Glutamatergic neuron (in vitro differentiated cells): ENCODE results near the gene SAYSD1. TPM values are rescaled to one million over a fixed set of nuclear protein-coding genes. Genes with fewer than 3 reads are reported as not detected.

Experiments used
- DNase-seq: peaks from one replicate; pipeline ENCODE4 v3.0.0; 2022
- H3K27ac Mint-ChIP-seq: one replicate; pipeline ENCODE4 v1.8.0; 2020; ENCODE audit warnings: mild to moderate bottlenecking, mixed read lengths, inconsistent platforms; ENCODE audit not compliant: unreplicated experiment
- H3K27me3 Mint-ChIP-seq: one replicate; pipeline ENCODE4 v1.8.0; 2020; ENCODE audit warnings: mild to moderate bottlenecking, moderate library complexity, mixed read lengths, inconsistent platforms; ENCODE audit not compliant: unreplicated experiment
- H3K36me3 Mint-ChIP-seq: one replicate; pipeline ENCODE4 v1.8.0; 2020; ENCODE audit warnings: mild to moderate bottlenecking, mixed read lengths, inconsistent platforms; ENCODE audit not compliant: unreplicated experiment
- H3K4me1 Mint-ChIP-seq: one replicate; pipeline ENCODE4 v1.8.0; 2020; ENCODE audit warnings: mild to moderate bottlenecking, low read depth, mixed read lengths, inconsistent platforms; ENCODE audit not compliant: unreplicated experiment
- H3K4me3 Mint-ChIP-seq: one replicate; pipeline ENCODE4 v1.8.0; 2020; ENCODE audit warnings: mild to moderate bottlenecking, mixed read lengths, inconsistent platforms; ENCODE audit not compliant: unreplicated experiment
- H3K9me3 Mint-ChIP-seq: one replicate; pipeline ENCODE4 v1.8.0; 2020; ENCODE audit warnings: mild to moderate bottlenecking, moderate library complexity, mixed read lengths, inconsistent platforms; ENCODE audit not compliant: unreplicated experiment
- CTCF ChIP-seq: fragments of 200-600 bp; sonication (generic); IDR thresholded peaks from one replicate; pipeline ENCODE4 v1.5.0; 2021; ENCODE audit not compliant: partially characterized antibody, unreplicated experiment
- total RNA-seq: library from RNA; stranded (reverse); fragmentation: NEBNext Ultra II Directional; extraction: Animal tissue kit (Norgen Biotek cat#: 25700); gene quantifications from one replicate; pipeline ENCODE4 v1.2.1, GENCODE V29; 2021; ENCODE audit not compliant: unreplicated experiment

The SAYSD1 gene
- total RNA-seq, 1 donor from 2014 or later: 18.4 TPM

DNA sequence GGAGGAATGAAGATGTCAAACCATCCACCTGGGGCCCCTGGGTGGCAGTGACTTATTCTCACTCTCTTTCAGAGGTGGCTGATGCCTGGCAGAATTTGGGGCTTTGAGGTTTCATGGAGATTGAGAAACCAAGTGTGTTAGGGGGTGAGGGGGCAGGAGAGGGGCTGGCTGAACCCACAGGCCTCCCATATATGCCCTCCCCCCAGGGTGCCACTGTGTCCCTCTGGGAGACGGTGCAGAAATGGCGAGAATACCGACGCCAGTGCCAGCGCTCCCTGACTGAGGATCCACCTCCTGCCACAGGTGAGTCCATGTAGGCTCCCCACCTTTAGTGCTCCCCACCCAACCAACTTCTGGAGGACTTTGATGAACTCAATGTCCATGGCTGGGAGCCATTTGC is 58.8 kb downstream of the SAYSD1 start:
- no peak for TF ChIP-seq CTCF
- no peak for DNase-seq
- no peak overlapping the region for H3K4me3 Mint-ChIP-seq
- H3K27me3 Mint-ChIP-seq: peaks cover 4% of the 10 kb centered on the region
- peaks cover 5% of the 10 kb centered on the region for H3K4me1 Mint-ChIP-seq
- no peaks in the 10 kb centered on the region for H3K36me3 Mint-ChIP-seq
- peaks cover 1% of the 10 kb centered on the region for H3K9me3 Mint-ChIP-seq
- H3K27ac Mint-ChIP-seq: no peak overlapping the region

DNA sequence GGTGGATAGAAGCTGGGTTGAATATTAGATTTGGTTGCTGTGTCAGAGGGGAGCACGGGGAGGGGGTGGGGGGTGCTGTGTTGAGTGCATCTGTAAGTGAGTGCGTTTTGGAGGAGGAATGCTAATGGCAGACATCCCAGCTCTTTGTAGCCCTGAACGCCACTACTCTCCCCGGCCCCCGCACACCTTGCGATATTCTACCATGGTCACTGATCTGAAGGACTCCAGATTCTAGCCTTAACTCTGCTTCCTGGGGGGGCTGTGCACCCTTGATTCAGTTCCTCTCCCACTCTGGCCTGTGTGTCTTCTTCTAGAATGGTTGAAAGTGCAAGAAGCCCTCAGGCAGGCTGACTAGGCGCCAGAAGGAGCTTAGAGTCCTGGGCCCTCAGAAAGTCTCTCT is 59.3 kb downstream of the SAYSD1 start:
- peaks cover 1% of the 10 kb centered on the region for H3K9me3 Mint-ChIP-seq
- no peak overlapping the region for H3K27ac Mint-ChIP-seq
- no peak overlapping the region for H3K4me3 Mint-ChIP-seq
- peaks cover 4% of the 10 kb centered on the region for H3K27me3 Mint-ChIP-seq
- H3K36me3 Mint-ChIP-seq: no peaks in the 10 kb centered on the region
- TF ChIP-seq CTCF: no peak
- no peak for DNase-seq
- peaks cover 5% of the 10 kb centered on the region for H3K4me1 Mint-ChIP-seq

DNA sequence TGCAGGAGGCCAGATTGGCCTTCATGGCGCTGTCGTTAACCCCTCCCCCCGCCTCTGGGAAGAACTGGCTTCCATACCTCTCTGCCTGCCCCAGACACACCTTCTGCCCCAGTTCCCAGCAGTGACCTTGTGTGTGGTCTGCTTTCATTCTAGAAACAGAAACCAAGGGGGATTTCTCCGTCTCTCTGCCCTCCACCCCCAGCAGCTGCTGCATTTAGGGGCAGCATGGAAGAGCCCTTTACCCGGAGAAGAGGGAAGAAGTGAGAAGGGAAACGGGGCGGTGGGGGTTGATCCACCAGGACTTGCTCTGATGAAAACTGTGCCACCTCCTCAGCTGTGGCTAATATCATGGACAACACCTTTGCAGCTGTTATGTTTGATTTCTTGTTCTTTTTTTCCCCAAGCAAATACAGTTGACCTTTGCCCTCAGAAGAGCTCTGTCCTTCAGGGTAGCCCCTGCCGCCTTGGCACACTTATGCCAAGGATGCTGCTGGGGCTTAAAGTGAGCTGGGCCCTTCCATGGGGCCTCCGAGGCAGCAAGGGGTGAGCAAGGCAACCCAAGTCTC is 60.3 kb downstream of the SAYSD1 start:
- no peak for DNase-seq
- TF ChIP-seq CTCF: no peak
- H3K4me3 Mint-ChIP-seq: no peak overlapping the region
- peaks cover 10% of the 10 kb centered on the region for H3K27me3 Mint-ChIP-seq
- peaks cover 5% of the 10 kb centered on the region for H3K4me1 Mint-ChIP-seq
- H3K36me3 Mint-ChIP-seq: no peaks in the 10 kb centered on the region
- peaks cover 3% of the 10 kb centered on the region for H3K9me3 Mint-ChIP-seq
- no peak overlapping the region for H3K27ac Mint-ChIP-seq

Other genes starting within 250 kb of the SAYSD1 start
- gene GLP1R, start 66.4 kb downstream of the SAYSD1 start, total RNA-seq: not detected
- 0.71 TPM for gene KCNK5, start 114.3 kb upstream of the SAYSD1 start, total RNA-seq
- not detected for gene KCNK17, start 199.2 kb upstream of the SAYSD1 start, total RNA-seq
- not detected for gene KCNK16, start 207.5 kb upstream of the SAYSD1 start, total RNA-seq